ENCODE results near the gene PCNX2. TPM values are rescaled to one million over a fixed set of nuclear protein-coding genes. Genes with fewer than 3 reads are reported as not detected.

PCNX2 gene
- total RNA-seq, 2 experiments from 2014 or later, result 17.6 to 31.7 TPM

- DNase-seq (no peak), ATAC-seq (no peak)
- no peak overlapping the region for H3K27ac Mint-ChIP-seq
- CTCF ChIA-PET, result no interaction called here
- H3K4me1 Mint-ChIP-seq, result peaks cover 5% of the 10 kb centered on the region
- H3K36me3 Mint-ChIP-seq, result peaks cover 2% of the 10 kb centered on the region
- H3K4me3 Mint-ChIP-seq, result no peak overlapping the region
- no peaks in the 10 kb centered on the region for H3K9me3 Mint-ChIP-seq (ENCODE audit: low read depth)
- no peaks in the 10 kb centered on the region for H3K27me3 Mint-ChIP-seq
These were observed 67.5 kb downstream of the PCNX2 start for GRCh38 chr1:233227930-233228465.

- H3K36me3 Mint-ChIP-seq, result peaks cover 15% of the 10 kb centered on the region
- H3K27me3 Mint-ChIP-seq, result no peaks in the 10 kb centered on the region
- H3K9me3 Mint-ChIP-seq (ENCODE audit: low read depth), result no peaks in the 10 kb centered on the region
- H3K4me3 Mint-ChIP-seq, result no peak overlapping the region
- CTCF ChIA-PET, result no interaction called here
- ATAC-seq (no peak), DNase-seq (no peak)
- no peak overlapping the region for H3K27ac Mint-ChIP-seq
- peaks cover 5% of the 10 kb centered on the region for H3K4me1 Mint-ChIP-seq
These were observed 71.2 kb downstream of the PCNX2 start for GRCh38 chr1:233224311-233224710.

GRCh38 chr1:233217832-233218231 is 77.7 kb downstream of the PCNX2 start:
- no peaks in the 10 kb centered on the region for H3K27me3 Mint-ChIP-seq
- ATAC-seq (no peak), DNase-seq (no peak)
- no peak overlapping the region for H3K4me3 Mint-ChIP-seq
- CTCF ChIA-PET, result interaction anchor here (1.1 kb wide), 1 partner anchor 31 kb away, joined by 3 read pairs; no protein-coding TSS in a partner anchor
- no peak overlapping the region for H3K27ac Mint-ChIP-seq
- peaks cover 21% of the 10 kb centered on the region for H3K36me3 Mint-ChIP-seq
- no peaks in the 10 kb centered on the region for H3K9me3 Mint-ChIP-seq (ENCODE audit: low read depth)
- no peaks in the 10 kb centered on the region for H3K4me1 Mint-ChIP-seq

- Mint-ChIP-seq H3K9me3 (ENCODE audit: low read depth) (no peaks in the 10 kb centered on the region), H3K27me3 (no peaks in the 10 kb centered on the region), H3K27ac (no peak overlapping the region), H3K4me3 (no peak overlapping the region), H3K36me3 (peaks cover 21% of the 10 kb centered on the region), H3K4me1 (no peaks in the 10 kb centered on the region)
- no peak for ATAC-seq
- no peak for DNase-seq
- CTCF ChIA-PET, result no interaction called here
These were observed 79.5 kb downstream of the PCNX2 start for GRCh38 chr1:233216009-233216408.

GRCh38 chr1:233215135-233215760 is 80.3 kb downstream of the PCNX2 start:
- ATAC-seq (no peak), DNase-seq (no peak)
- H3K9me3 Mint-ChIP-seq (ENCODE audit: low read depth), result no peaks in the 10 kb centered on the region
- no peak overlapping the region for H3K27ac Mint-ChIP-seq
- H3K27me3 Mint-ChIP-seq, result no peaks in the 10 kb centered on the region
- CTCF ChIA-PET, result no interaction called here
- no peaks in the 10 kb centered on the region for H3K4me1 Mint-ChIP-seq
- H3K36me3 Mint-ChIP-seq, result peaks cover 15% of the 10 kb centered on the region
- H3K4me3 Mint-ChIP-seq, result no peak overlapping the region

GRCh38 chr1:233211595-233211994 is 83.9 kb downstream of the PCNX2 start:
- ATAC-seq, result no peak
- no peak overlapping the region for H3K27ac Mint-ChIP-seq
- H3K9me3 Mint-ChIP-seq (ENCODE audit: low read depth), result no peaks in the 10 kb centered on the region
- peaks cover 16% of the 10 kb centered on the region for H3K36me3 Mint-ChIP-seq
- no peak for DNase-seq
- H3K27me3 Mint-ChIP-seq, result no peaks in the 10 kb centered on the region
- no peak overlapping the region for H3K4me3 Mint-ChIP-seq
- no peaks in the 10 kb centered on the region for H3K4me1 Mint-ChIP-seq
- CTCF ChIA-PET, result interaction anchor here (1.3 kb wide), 1 partner anchor 47 kb away, joined by 3 read pairs; no protein-coding TSS in a partner anchor

- peaks cover 19% of the 10 kb centered on the region for H3K36me3 Mint-ChIP-seq
- no peak for ATAC-seq
These were observed 84.4 kb downstream of the PCNX2 start for GRCh38 chr1:233211106-233211505.

GRCh38 chr1:233209481-233209880 is 86.0 kb downstream of the PCNX2 start:
- ATAC-seq (no peak), DNase-seq (no peak)
- no peaks in the 10 kb centered on the region for H3K9me3 Mint-ChIP-seq (ENCODE audit: low read depth)
- CTCF ChIA-PET, result no interaction called here
- no peak overlapping the region for H3K27ac Mint-ChIP-seq
- H3K36me3 Mint-ChIP-seq, result peaks cover 24% of the 10 kb centered on the region
- no peaks in the 10 kb centered on the region for H3K27me3 Mint-ChIP-seq
- H3K4me3 Mint-ChIP-seq, result no peak overlapping the region
- H3K4me1 Mint-ChIP-seq, result no peaks in the 10 kb centered on the region

More at GRCh38 chr1:233211106-233211505, 84.4 kb downstream of the PCNX2 start:
- Mint-ChIP-seq H3K27ac (no peak overlapping the region), H3K9me3 (ENCODE audit: low read depth) (no peaks in the 10 kb centered on the region), H3K4me3 (no peak overlapping the region), H3K4me1 (no peaks in the 10 kb centered on the region), H3K27me3 (no peaks in the 10 kb centered on the region)
- CTCF ChIA-PET, result no interaction called here
- DNase-seq, result no peak

- Mint-ChIP-seq H3K36me3 (peaks cover 22% of the 10 kb centered on the region), H3K4me1 (no peaks in the 10 kb centered on the region), H3K27me3 (no peaks in the 10 kb centered on the region), H3K27ac (no peak overlapping the region), H3K9me3 (ENCODE audit: low read depth) (no peaks in the 10 kb centered on the region), H3K4me3 (no peak overlapping the region)
- no peak for ATAC-seq
- no peak for DNase-seq
- CTCF ChIA-PET, result no interaction called here
These were observed 86.8 kb downstream of the PCNX2 start for GRCh38 chr1:233208687-233209086.

- no peak for DNase-seq
- H3K4me3 Mint-ChIP-seq, result no peak overlapping the region
- CTCF ChIA-PET, result no interaction called here
- peaks cover 65% of the 10 kb centered on the region for H3K36me3 Mint-ChIP-seq
- peaks cover 6% of the 10 kb centered on the region for H3K9me3 Mint-ChIP-seq (ENCODE audit: low read depth)
- no peaks in the 10 kb centered on the region for H3K4me1 Mint-ChIP-seq
- H3K27me3 Mint-ChIP-seq, result no peaks in the 10 kb centered on the region
- H3K27ac Mint-ChIP-seq, result no peak overlapping the region
- no peak for ATAC-seq
These were observed 97.6 kb downstream of the PCNX2 start for GRCh38 chr1:233197940-233198339.

- H3K9me3 Mint-ChIP-seq (ENCODE audit: low read depth), result peaks cover 6% of the 10 kb centered on the region
- DNase-seq (no peak), ATAC-seq (no peak)
- no peak overlapping the region for H3K27ac Mint-ChIP-seq
- peaks cover 51% of the 10 kb centered on the region for H3K36me3 Mint-ChIP-seq
- H3K27me3 Mint-ChIP-seq, result no peaks in the 10 kb centered on the region
- H3K4me1 Mint-ChIP-seq, result no peaks in the 10 kb centered on the region
- CTCF ChIA-PET, result no interaction called here
- H3K4me3 Mint-ChIP-seq, result no peak overlapping the region
These were observed 101.8 kb downstream of the PCNX2 start for GRCh38 chr1:233193741-233194140.

GRCh38 chr1:233190987-233191386 is 104.5 kb downstream of the PCNX2 start:
- CTCF ChIA-PET, result no interaction called here
- Mint-ChIP-seq H3K9me3 (ENCODE audit: low read depth) (peaks cover 6% of the 10 kb centered on the region), H3K27me3 (no peaks in the 10 kb centered on the region), H3K4me3 (no peak overlapping the region), H3K4me1 (no peaks in the 10 kb centered on the region), H3K36me3 (peaks cover 32% of the 10 kb centered on the region), H3K27ac (no peak overlapping the region)
- DNase-seq (no peak), ATAC-seq (no peak)

- no peak for ATAC-seq
- Mint-ChIP-seq H3K9me3 (ENCODE audit: low read depth) (peaks cover 2% of the 10 kb centered on the region), H3K4me1 (no peaks in the 10 kb centered on the region), H3K27me3 (no peaks in the 10 kb centered on the region), H3K27ac (no peak overlapping the region), H3K4me3 (no peak overlapping the region), H3K36me3 (peaks cover 27% of the 10 kb centered on the region)
- no peak for DNase-seq
- CTCF ChIA-PET, result no interaction called here
These were observed 106.0 kb downstream of the PCNX2 start for GRCh38 chr1:233189526-233189925.

GRCh38 chr1:233188061-233188460 is 107.5 kb downstream of the PCNX2 start:
- no peak overlapping the region for H3K27ac Mint-ChIP-seq
- no peak overlapping the region for H3K4me3 Mint-ChIP-seq

More at GRCh38 chr1:233188061-233188460, 107.5 kb downstream of the PCNX2 start:
- ATAC-seq, result no peak
- H3K4me1 Mint-ChIP-seq, result no peaks in the 10 kb centered on the region
- CTCF ChIA-PET, result no interaction called here
- peaks cover 22% of the 10 kb centered on the region for H3K36me3 Mint-ChIP-seq
- no peak for DNase-seq
- H3K27me3 Mint-ChIP-seq, result no peaks in the 10 kb centered on the region
- H3K9me3 Mint-ChIP-seq (ENCODE audit: low read depth), result no peaks in the 10 kb centered on the region
